HG02840 (cell line): ENCODE data around the gene LCLAT1.

Experiments
- ATAC-seq: cut with Tn5 transposase; IDR thresholded peaks from one replicate; pipeline ENCODE4 v1.9.1; 2021; ENCODE audit warnings: mild to moderate bottlenecking, moderate library complexity, moderate number of reproducible peaks; ENCODE audit not compliant: unreplicated experiment, low FRiP score

LCLAT1 gene

DNA sequence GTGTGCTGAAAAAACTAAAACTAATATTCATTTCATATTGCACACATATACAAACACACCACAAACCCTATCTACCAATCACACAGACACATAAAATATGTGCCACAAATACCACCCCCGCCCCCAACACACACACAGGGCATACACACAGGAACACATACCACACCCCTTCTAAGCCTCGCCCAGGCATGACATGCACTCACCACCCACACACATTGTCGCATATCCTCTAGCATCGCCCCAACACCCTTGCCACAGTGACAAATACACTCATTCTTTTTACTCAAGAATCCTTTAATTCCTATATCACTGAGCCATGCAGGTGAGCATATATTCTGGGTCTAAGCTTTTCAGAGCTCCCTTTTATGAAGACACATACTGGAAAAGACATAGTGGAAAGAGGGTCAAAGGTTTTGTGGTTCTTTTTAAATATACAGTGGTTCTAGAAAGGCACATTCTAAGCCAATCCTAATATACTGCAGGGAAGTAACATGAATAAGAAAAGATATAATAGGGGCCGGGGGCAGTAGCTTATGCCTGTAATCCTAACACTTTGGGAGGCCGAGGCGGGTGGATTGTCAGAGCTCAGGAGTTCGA, 24.5 kb upstream of the LCLAT1 start:
- ATAC-seq: no peak

DNA sequence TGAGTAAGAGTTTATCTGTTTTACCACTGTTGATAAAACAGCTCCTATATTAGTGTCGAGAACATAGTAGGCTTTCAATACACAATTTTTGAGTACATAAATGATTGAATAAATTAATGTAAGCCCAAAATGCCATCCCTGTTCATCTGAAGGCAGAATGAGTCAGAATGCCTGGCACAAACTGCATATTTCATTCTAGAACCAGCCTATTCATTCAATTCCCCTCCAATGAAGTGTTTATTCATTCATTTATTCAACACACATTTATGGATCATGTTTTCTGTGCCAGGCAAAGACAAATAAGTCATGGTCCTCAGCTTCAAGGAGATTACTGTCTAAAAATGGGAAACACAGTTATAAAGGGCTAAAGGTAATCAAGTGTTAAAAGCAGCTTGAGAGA, 22.8 kb upstream of the LCLAT1 start:
- ATAC-seq: no peak

DNA sequence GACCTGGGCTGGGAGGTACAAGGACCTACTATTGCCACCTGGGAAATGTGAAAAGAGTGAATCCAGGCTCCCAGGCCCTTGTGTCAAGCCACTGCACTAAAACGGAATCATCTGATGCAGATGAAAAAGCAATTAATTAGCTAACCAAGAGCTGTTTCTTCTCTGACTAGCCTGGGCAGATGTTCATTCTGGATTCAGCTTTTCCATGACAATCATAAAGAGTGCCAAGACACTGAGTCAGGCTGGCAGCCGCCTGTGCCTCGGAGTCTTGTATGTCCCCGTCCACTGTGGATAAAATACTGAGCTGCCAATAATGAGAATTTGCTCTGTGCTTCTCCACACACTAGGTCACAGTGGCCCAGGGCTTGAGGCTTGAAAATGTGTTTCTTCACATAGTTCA, 21.7 kb upstream of the LCLAT1 start:
- no peak for ATAC-seq

DNA sequence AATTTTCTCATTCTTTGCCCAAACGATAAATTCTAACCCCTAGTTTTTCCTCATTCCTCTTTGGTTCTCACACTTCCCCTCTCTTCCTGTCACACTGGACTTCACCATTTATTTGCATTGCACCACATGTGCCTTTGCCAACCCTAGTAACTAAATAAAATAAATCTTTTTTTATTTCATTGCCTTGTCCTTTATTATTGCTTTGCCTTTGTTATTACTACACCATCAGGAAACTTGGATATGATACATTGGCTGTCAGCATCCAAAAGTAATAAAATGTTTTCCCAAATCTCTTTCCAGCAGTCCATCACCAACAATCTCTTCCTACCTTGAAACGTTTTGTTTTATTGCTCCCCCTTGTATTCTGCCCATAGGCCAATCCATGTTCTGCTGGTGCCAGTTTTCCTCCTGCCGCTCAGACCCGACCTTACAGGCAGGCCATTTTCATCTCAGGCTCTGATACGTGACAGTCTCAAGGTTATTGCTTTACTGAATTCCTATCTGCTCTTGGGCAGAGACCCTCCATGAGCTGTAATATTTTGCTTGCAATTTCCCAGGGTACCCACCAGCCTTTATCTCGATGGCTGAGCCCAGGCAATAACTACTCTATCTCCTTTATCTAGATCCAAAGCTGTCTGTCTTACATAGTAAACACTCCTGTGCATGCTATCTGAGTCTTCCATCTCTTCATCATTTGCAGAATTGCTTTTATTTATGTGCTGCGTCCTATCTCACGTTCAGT, 19.3 kb upstream of the LCLAT1 start:
- no peak for ATAC-seq

DNA sequence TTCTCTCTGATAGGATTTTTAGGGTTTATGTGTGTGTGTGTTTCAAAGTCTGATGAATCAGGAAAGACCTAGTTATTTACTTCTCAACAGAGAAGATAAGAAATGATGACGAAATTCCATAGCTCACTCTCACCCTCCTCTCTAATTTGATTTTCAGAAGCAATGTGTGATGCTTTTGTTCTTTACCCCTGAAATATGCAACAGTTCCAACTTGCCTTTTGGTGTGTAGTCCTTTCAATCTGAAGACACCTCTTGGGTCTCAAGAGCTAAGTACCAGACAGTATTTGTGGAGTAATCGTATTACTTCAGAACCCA, 18.7 kb upstream of the LCLAT1 start:
- no peak for ATAC-seq

DNA sequence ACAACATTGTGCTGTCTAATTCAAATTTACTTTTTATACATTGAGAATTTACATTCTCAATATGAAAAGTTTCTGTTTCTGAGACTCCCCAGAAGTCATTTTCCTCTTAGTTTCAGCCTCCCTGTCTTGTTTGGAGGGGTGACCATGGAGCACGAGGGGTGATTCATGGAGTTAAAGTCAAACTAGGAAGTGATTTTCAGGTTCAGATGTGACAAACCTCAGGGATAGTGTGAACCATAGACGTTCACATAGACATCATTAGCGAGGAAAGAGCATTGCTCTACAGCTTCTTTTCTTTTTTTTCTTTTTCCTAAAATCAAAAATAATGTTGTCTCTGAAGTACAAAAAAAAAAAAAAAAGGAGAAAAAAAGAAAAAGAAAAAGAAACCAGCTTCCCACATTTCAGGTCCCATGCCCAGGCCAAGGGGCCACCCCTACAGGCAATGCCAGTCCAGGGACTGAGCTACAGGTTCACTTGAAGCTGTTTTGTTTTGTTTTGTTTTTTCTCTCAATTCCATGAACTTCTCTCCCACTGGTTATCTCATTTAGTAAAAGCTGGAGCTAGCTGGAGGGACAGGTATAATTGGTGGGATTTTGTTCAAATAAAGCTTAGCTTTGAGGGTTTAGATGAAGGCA, 18.1 kb upstream of the LCLAT1 start:
- ATAC-seq: no peak

DNA sequence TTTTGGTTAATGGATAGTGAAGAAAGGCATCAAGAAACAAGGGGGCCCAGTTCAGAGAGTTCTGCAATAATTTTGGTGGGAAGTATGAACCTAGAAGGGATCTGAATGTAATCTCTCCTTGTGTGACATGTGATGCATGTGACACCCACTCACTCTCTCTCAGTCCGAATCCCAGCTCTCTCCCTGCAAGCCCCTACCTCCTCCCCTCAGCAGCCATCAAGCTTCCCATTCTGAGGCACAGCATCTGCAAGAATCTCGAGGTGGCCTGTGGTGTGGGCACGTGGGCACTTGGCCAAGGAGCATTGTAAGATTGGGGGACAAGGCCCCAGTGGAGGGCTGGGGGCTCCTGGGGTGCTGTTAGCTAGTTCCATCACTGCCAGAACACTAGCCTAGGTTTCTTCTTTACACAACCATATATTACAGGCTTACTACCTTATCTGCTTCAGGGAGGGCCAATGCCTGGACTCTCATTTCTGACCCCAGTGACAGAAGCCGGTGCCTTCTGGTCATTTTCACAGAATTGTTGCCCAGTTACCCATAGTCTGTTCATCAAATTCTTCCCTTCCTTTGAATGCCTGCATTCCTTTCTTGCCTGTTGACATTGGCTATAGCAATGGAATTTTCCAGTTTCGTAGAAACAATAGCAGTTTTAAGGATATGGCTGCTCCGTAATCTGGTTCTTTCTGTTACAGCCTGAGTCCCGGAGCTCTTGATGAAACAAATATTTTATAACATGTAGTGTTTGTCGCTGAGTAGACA, 13.3 kb upstream of the LCLAT1 start:
- ATAC-seq: no peak

DNA sequence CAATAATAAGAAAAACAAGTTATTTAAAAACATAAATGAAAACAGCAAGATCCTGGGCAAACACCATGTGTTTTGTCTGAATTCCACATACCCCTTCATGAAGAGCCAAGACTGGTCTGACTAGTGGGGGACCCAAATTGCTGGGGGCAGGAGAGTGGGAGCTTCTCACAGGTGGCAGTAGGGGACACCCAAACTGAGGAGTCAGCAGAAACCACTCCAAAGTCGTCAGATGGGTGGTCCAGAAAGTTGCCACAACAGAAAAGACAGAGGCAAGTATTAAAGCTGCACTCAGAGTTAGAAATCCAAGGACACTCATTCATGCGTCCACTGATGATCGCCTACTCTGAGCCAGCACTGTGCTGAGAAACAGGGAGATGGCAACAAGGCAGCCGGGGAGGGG, 12.3 kb upstream of the LCLAT1 start:
- ATAC-seq: no peak

DNA sequence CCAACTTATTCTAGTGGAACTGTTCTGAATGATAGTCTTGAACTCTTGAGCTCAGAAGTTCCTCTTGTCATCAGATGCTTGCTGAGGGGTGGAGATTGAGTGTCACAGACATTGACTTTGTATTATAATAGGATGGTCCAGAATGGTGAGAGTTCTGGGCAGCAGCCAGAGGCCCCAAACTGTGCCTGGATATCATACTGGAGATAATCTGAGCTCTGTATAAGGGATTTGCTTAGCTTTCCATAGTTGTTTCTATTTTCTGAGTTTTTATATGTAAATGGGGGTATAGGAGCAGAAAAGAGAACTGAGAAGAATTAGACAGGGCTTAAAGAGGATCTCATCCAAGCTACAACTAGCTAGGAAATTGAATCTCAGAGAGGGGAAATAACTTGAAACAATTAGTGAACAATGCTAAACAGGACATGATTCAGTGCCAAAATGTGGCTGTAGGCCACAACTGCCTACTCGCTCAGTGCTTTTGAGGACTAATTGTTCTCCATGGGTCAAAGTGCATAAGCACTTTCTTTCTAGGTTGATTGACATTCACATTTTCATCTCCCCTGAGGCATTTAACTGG, 10.1 kb upstream of the LCLAT1 start:
- ATAC-seq: no peak

DNA sequence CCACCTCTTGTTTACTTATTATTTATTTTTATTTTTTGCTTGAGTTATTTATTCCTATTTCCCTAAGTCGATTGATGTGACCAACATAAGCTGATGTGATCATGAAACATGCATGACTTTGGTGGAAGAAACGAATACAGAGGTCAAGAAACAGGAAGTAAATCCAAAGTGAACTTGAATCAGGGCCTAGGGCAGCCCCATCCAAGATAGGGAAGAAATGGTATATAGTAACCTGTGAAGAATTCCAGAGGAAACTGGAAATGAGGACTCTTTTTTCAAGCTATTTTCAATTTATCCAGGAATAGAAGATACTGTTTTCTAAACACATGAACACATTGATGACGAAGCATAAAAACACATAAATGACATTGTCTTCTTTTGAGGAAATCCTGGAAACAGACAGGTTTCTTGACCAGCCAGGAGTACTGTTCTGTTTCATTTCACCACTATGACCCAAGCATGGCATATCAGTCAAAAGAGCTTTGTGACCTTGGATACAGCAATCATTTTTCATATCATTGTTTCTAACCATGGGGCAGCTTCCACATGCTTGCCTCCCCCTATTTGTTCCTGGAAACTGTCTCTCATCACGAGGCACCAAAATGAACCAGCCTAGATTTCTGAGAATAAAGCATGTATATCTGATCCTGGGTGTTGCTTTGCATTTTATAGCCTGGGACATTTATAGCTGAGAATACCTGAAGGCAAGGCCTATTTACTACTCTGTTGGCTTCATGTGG, 9.1 kb upstream of the LCLAT1 start:
- no peak for ATAC-seq

DNA sequence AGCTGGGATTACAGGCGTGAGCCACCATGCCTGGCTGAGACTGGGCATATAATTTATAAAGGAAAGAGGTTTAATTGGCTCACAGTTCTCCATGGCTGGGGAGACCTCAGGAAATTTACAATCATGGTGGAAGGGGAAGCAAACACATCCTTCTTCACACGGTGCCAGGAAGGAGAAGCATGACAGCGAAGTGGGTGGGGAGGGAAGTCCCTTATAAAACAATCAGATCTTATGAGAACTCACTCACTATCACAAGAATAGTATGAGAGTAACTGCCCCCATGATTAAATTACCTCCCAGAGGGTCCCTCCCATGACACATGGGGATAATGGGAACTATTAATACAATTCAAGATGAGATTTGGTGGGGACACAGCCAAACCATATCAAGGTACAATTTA, 7.8 kb upstream of the LCLAT1 start:
- no peak for ATAC-seq

DNA sequence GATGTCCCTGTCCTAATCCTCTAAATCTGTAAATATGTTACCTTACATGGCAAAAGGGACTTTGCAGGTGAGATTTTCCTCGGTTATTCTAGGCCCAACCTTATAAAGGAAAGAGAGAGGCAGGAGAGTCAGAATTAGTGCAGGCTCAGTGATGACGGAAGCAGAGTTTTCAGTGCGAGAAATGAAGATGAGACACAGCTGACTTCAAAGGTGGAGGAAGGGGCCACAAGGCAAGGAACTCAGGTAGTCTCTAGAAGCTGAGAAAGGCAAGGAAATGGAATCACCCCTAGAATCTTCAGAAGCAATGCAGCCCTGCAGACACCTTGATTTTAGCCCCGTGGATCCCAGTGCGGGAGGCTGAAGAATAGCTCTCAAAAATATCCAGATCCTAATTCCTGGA, 7.2 kb upstream of the LCLAT1 start:
- no peak for ATAC-seq

DNA sequence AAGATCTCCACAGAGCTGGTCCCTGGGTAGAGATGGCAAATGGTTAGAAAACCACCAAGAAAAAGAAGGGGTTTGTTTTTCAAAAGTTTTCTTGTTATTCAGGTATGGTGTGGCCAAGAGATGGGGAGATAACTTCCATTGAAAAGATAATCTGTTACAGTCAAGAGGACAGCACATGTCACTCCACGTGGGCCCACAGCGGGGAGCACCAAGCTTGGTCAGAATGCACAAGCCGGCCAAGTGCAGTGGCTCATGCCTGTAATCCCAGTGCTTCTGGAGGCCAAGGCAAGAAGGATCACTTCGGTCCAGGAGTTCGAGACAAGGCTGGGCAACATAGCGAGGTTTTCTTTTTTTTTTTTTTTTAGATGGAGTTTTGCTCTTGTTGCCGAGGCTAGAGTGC, 6.0 kb upstream of the LCLAT1 start:
- ATAC-seq: no peak

DNA sequence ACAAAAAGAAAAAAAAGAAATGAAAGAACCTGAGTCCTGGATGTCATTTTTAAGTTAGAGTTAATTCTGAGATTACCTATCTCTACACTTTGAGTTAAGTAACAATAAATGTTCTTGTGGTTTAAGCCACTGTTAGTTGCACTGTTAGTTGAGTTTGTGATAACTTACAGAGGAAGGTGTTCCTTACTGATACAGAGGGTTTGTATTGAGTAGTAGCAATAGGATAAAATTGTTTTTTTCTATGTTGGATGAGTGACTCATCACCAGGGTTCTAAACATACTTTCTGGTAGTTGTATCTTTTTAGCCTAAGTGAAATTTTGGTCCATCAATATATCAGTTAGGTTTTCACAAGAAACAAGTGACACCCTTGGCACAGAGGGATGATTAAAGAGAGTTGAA, 4.0 kb upstream of the LCLAT1 start:
- no peak for ATAC-seq

DNA sequence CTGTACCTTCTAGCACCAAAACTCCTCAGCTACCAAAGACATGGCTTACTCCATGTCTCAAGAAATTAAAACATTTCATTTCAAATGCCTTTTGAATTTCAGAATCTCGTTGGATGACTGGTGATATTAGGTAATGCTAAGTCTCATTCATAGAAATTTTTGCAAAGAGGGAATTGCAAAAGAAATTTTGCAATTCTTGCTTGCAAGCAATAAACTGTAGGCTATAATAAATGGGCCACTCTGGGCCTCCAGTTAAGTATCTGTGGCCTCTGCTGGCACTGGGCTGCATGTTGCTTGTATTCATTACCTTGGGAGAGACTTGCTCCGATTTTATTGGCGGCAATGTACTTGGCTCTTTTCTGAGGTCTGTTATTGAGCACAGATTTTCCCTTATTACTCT, 2.8 kb upstream of the LCLAT1 start:
- ATAC-seq: no peak

DNA sequence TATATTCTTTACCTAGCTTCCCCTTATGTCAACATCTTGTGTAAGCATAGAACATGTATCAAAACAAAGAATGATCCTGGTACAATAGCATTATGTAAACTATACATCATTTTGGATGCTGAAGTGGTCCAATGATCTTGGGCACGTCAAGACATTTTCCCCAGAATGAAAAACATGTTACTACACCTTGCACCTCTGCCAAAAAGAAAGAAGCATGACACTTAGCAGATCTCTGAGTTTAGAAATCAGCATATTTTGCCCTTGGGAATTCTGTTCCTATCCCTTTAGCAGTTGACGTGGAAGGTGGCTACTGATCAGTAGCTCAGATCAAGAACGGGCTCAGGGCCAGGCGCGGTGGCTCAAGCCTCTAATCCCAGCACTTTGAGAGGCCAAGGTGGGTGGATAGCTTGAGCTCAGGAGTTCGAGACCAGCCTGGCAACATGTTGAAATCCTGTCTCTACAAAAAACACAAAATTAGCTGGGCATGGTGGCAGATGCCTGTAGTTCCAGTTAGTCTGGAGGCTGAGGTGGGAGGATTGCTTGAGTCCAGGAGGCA, 1.7 kb upstream of the LCLAT1 start:
- ATAC-seq: no peak

DNA sequence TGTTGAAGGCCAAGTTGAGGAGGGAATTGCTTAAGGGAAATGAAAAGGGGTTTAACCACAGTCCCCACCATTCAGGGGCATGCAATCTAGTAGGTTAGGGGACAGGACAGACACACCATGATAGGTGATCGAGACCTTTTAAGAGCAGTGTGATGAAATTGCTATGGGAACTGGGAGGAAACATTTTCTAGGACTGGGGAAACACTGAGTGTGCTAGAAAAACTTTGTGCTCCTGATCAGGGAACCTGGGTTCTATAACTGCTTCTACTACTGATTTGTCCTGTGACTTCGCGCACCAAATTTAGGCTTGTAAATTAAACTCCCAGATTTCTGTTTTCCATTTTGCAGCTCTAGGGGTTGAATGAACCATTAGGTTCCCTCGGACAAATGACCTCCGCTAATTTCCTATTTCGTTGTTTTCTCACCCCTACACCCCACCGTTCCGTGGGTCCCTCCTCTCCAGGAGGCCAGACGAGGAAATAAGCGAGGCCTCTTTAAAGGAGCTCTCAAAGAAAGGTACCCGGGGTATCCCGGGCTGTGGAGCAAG, 371 bp upstream of the LCLAT1 start:
- peak; percentile 6 for ATAC-seq

DNA sequence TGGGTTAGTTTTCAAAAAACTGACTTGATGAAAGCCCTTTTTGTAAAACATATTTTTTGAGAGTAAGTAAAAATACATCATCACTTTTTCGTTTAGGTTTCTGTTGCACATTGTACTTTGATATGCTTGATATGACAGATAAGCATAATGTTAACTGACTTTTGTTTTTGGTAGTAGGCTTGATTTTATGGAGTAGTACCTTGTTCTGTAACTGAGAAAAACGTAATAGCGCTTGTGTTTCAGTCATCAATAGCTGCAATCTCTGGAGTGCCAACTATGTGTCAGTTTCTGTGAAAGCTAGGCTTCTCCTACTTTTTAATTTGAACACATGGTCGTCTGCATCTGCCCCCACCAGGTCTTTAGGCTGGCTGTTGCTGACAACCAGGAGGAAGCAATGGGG, 1.3 kb downstream of the LCLAT1 start:
- ATAC-seq: no peak

DNA sequence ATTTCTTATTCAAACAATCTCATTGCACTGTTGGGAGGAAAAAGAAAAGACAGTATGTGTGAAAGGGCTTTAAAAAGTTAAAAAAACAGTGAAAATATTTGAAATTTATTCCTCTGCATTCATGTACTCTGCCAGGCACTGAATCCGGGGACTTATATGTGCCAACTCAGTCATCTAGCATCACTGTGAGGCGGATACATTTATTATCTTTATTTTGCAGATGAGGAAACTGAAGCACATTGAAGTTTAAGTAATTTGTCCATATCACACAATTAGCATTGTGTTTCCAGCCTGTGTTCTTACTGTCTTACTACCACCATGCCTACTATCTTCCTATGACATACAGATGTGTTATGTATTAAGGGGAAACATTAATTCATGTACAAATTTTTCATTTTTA, 1.8 kb downstream of the LCLAT1 start:
- no peak for ATAC-seq

DNA sequence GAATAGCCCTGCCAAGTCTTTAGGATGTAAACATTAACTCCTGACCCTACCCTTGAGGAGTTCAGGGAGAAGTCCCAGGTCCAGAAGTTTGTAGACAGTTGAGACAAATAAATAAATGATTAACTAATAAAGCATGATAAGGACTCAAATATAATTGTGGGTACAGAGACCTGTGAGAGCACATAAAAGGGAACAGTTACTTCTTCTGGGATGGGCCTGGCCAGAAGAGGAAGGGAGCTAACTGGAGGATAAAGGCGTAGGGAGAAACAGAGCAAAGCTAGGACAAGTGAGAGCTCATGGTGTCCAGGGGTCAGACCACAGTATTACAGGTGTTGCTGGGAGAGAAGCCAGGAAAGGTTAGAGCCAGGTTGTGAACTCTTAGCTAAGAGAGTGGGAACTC, 3.0 kb downstream of the LCLAT1 start:
- ATAC-seq: no peak
